Activated CD8-positive, alpha-beta memory T cell treated with anti-CD3 and anti-CD28 coated beads, Interleukin-2, amount 10 ng/mL, durations not matched to agents 7 days and 5 days (primary cell): ENCODE data around the gene ANKFY1. TPM values are rescaled to one million over a fixed set of nuclear protein-coding genes. Genes with fewer than 3 reads are reported as not detected.
"Not testable (repeated sequence)": the region's sequence is repeated elsewhere in the genome, so short reads cannot be mapped to it uniquely, and the experiment has no call there.

Experiments used
- ATAC-seq: fragments of 150-1000 bp; cut with Tn5 transposase; one replicate; pipeline ENCODE4 v1.10.0; 2021; ENCODE audit warnings: moderate library complexity
- CTCF ChIA-PET: fragments of 350-600 bp; sonication (Branson Sonifier 250); formaldehyde crosslinking; loops from one replicate; lab custom pipeline; 2021; ENCODE audit warnings: antibody characterized with exemption; lab: Charles Lee
- DNase-seq: peaks from one replicate; pipeline ENCODE4 v3.0.0-alpha.2; 2020
- H3K27ac Mint-ChIP-seq: one replicate; pipeline ENCODE4 v1.8.0; 2021; ENCODE audit warnings: mild to moderate bottlenecking, mixed read lengths
- H3K27me3 Mint-ChIP-seq: one replicate; pipeline ENCODE4 v1.8.0; 2021; ENCODE audit warnings: mixed read lengths
- H3K36me3 Mint-ChIP-seq: one replicate; pipeline ENCODE4 v1.8.0; 2021; ENCODE audit warnings: mild to moderate bottlenecking, mixed read lengths
- H3K4me1 Mint-ChIP-seq: one replicate; pipeline ENCODE4 v1.8.0; 2021; ENCODE audit warnings: mixed read lengths
- H3K4me3 Mint-ChIP-seq: one replicate; pipeline ENCODE4 v1.8.0; 2021; ENCODE audit warnings: mild to moderate bottlenecking, moderate library complexity, mixed read lengths
- H3K9me3 Mint-ChIP-seq: one replicate; pipeline ENCODE4 v1.8.0; 2022; ENCODE audit warnings: low read depth, mixed read lengths
- total RNA-seq, 2 experiments: library from RNA; stranded (reverse); gene quantifications; one replicate each; pipeline ENCODE4 v1.2.3, GENCODE V29; 2021

Gene ANKFY1
- total RNA-seq, 2 experiments from 2014 or later: 63.8 to 103 TPM

DNA sequence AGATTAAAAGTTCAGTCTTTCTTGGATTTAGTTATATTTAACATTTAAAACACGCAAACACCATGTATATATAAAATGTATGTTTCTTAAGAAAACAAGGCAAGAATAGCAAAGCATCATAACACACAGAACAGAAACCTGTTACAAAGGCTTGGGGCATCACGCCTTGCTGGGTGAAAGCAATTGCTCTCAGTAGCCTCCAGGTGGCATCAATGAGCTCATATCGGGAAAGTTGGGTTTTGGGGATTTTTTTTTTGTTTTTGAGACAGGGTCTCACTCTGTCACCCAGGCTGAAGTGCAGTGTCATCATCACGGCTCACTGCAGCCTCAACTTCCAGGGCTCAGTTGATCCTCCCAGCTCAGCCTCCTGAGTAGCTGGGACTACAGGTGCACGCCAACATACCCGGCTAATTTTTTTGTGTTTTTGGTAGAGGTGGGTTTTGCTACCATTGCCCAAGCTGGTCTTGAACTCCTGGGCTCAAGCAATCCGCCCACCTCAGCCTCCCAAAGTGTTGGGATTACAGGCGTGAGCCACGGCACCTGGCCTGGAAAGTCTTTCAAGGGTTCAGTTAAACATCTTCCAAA is 63.9 kb downstream of the ANKFY1 start:
- peaks cover 1% of the 10 kb centered on the region for H3K4me1 Mint-ChIP-seq

DNA sequence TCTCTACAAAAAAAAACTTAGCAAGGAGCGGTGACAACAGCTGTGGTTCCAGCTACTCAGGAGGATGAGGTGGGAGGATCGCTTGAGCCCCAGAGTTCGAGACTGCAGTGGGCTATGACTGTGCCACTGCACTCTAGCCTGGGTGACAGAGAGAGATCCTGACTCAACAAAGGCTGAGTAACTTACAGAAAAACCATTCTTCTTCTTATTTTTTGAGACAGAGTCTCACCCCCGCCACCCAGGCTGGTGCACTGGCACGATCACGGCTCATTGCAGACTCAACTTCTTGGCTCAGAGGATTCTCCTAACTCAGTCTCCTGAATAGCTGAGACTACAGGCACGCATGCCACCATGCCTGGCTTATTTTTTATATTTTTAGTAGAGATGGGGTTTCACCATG is 64.8 kb downstream of the ANKFY1 start:
- H3K27me3 Mint-ChIP-seq: no peaks in the 10 kb centered on the region
- peaks cover 31% of the 10 kb centered on the region for H3K36me3 Mint-ChIP-seq
- no peak overlapping the region for H3K27ac Mint-ChIP-seq

More for the DNA sequence above, 63.9 kb downstream of the ANKFY1 start:
- DNase-seq: no peak
- H3K27ac Mint-ChIP-seq: no peak overlapping the region
- H3K4me3 Mint-ChIP-seq: no peak overlapping the region
- H3K27me3 Mint-ChIP-seq: no peaks in the 10 kb centered on the region
- peaks cover 31% of the 10 kb centered on the region for H3K36me3 Mint-ChIP-seq
- CTCF ChIA-PET: interaction anchor here (0.6 to 3.2 kb wide), 40 partner anchors 9 to 1915 kb away, joined by 3 to 35 read pairs (median 4); no protein-coding TSS in a partner anchor
- H3K9me3 Mint-ChIP-seq: no peaks in the 10 kb centered on the region
- peak; percentile 55 for ATAC-seq

DNA sequence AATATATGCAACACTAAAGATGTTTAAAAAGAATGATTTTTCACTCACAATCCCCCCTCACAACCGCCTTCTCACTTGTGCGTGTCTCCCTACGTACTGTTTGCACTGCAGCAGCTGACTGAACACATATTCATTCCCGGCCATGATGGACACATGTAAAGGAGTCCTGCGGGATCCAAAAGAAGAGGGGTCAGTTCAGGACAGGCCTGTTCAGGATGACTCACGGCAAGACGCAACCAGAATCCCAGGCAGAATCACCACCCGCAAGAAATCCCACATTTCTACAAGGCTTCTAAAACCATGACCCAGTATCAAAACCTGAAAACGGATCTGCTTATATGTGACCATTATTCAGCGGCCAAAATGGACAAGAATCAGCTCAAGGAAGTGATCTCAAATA is 68.5 kb downstream of the ANKFY1 start:
- ATAC-seq: no peak
- H3K27ac Mint-ChIP-seq: no peak overlapping the region
- CTCF ChIA-PET: interaction anchor here (1.2 kb wide), 1 partner anchor 21 kb away, joined by 4 read pairs; no protein-coding TSS in a partner anchor

More for the DNA sequence above, 64.8 kb downstream of the ANKFY1 start:
- no peaks in the 10 kb centered on the region for H3K4me1 Mint-ChIP-seq
- no peaks in the 10 kb centered on the region for H3K9me3 Mint-ChIP-seq
- CTCF ChIA-PET: interaction anchor here (1.0 to 3.2 kb wide), 4 partner anchors 8 to 221 kb away, joined by 3 to 35 read pairs (median 6); no protein-coding TSS in a partner anchor
- ATAC-seq (no peak), DNase-seq (no peak)
- no peak overlapping the region for H3K4me3 Mint-ChIP-seq

DNA sequence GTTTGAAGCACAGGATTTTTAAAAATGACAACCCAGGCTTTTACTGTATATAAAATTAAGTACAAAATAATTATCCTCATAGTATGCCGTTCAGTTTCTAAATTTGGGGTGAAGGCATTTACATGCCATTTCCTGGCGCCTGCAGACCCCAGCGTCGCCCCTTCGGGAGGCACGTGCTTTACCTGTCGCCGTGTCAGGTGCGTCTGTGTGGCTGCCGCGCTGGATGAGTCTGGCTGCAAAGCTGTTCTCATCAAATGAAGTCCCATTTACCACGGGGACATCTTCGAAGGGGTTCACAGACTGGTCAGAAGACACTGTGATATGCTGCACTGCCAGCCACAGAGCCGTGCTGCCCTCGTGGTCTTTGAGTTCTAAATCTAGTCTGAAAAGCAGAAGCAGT is 69.0 kb downstream of the ANKFY1 start:
- Mint-ChIP-seq H3K27ac (no peak overlapping the region), H3K4me3 (no peak overlapping the region), H3K27me3 (no peaks in the 10 kb centered on the region), H3K9me3 (no peaks in the 10 kb centered on the region), H3K4me1 (no peaks in the 10 kb centered on the region), H3K36me3 (peaks cover 35% of the 10 kb centered on the region)
- ATAC-seq (no peak), DNase-seq (no peak)
- CTCF ChIA-PET: no interaction called here

More for the DNA sequence above, 68.5 kb downstream of the ANKFY1 start:
- Mint-ChIP-seq H3K27me3 (no peaks in the 10 kb centered on the region), H3K36me3 (peaks cover 35% of the 10 kb centered on the region), H3K4me1 (no peaks in the 10 kb centered on the region), H3K4me3 (no peak overlapping the region), H3K9me3 (no peaks in the 10 kb centered on the region)
- no peak for DNase-seq

DNA sequence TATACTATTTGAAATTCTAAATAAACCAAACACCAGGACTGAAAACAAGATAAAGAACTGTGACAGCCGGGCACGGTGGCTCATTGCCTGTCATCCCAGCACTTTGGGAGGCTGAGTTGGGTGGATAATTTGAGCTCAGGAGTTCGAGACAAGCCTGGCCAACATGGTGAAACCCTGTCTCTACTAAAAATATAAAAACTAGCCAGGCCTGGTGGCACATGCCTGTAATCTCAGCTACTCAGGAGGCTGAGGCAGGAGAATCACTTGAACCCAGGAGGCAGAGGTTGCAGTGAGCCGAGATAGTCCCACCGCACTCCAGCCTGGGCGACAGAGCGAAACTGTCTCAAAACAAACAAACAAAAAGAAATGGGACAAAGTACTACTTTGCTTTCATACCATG is 73.0 kb downstream of the ANKFY1 start:
- not testable (repeated sequence) for H3K9me3 Mint-ChIP-seq
- CTCF ChIA-PET: interaction anchor here (1.0 kb wide), 1 partner anchor 9 kb away, joined by 3 read pairs; no protein-coding TSS in a partner anchor

DNA sequence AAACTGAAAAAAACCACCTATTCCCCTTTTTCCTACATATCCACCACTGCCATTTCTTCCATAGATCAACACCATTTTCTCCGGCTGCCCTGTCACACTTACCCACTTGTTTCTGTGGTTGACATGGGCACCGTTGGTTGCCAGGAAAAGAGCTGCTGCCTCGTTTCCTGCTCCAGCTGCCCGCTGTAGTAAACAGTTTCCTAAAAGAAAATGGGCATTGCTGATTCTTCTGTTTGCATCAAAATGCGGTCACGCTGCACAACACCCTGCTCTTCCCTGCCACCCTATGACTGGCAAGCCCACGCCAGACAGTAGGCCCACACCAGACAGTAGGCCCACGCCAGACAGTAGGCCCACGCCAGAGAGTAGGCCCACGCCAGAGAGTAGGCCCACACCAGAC is 74.5 kb downstream of the ANKFY1 start:
- ATAC-seq (no peak), DNase-seq (no peak)
- H3K4me1 Mint-ChIP-seq: no peaks in the 10 kb centered on the region
- H3K4me3 Mint-ChIP-seq: no peak overlapping the region
- H3K27me3 Mint-ChIP-seq: no peaks in the 10 kb centered on the region
- CTCF ChIA-PET: interaction anchor here (2.8 kb wide), 1 partner anchor 11 kb away, joined by 12 read pairs; no protein-coding TSS in a partner anchor
- H3K27ac Mint-ChIP-seq: no peak overlapping the region
- H3K36me3 Mint-ChIP-seq: peaks cover 36% of the 10 kb centered on the region
- H3K9me3 Mint-ChIP-seq: no peaks in the 10 kb centered on the region

More for the DNA sequence above, 73.0 kb downstream of the ANKFY1 start:
- H3K4me3 Mint-ChIP-seq, ATAC-seq, H3K27ac Mint-ChIP-seq, H3K4me1 Mint-ChIP-seq, DNase-seq, H3K27me3 Mint-ChIP-seq: not testable (repeated sequence)
- peaks cover 49% of the 10 kb centered on the region for H3K36me3 Mint-ChIP-seq

DNA sequence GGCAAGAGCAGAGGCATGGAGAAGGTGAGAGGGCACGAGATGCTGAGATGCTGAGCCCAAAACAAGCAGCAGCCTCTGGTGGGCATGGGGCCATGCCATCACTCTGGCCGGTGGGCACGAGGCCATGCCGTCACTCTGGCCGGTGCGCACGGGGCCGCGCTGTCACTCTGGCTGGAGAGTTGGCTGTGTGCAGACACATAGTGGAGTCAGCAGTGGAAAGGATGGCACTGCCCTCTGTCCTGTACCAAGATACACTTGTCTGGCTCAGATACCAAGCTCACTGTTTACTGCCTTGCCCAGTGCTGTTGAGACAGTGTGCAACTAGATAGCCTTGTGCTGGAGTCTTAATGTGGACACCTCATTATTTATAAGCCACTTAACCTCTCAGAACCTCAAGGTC is 75.7 kb downstream of the ANKFY1 start:
- DNase-seq: no peak
- no peaks in the 10 kb centered on the region for H3K4me1 Mint-ChIP-seq
- ATAC-seq: no peak
- H3K4me3 Mint-ChIP-seq: no peak overlapping the region
- H3K27me3 Mint-ChIP-seq: no peaks in the 10 kb centered on the region
- CTCF ChIA-PET: interaction anchor here (0.7 to 2.8 kb wide), 2 partner anchors 10 to 12 kb away, joined by 3 to 12 read pairs; no protein-coding TSS in a partner anchor
- peaks cover 44% of the 10 kb centered on the region for H3K36me3 Mint-ChIP-seq
- H3K9me3 Mint-ChIP-seq: no peaks in the 10 kb centered on the region
- H3K27ac Mint-ChIP-seq: no peak overlapping the region

DNA sequence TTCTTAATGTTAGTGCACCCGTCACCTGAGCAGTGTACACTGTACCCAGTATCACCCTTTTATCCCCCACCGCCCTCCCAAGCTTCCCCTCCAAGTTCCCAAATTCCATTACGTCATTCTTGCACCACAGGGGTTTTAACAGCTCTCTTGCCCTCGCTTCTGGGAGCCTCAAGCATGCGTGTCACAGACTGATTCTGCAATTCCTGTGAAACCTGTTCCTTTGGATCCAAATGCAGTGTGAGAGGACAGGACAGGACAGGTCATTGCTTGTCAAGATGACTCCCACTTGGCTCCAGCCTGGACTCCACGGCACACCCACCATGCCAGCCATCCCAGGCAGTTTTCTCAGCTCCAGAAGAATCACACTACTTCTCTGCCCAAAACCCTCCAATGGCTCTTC is 76.7 kb downstream of the ANKFY1 start:
- CTCF ChIA-PET: interaction anchor here (0.7 to 2.8 kb wide), 2 partner anchors 11 to 13 kb away, joined by 3 to 12 read pairs; no protein-coding TSS in a partner anchor
- ATAC-seq: no peak
- H3K9me3 Mint-ChIP-seq: no peaks in the 10 kb centered on the region
- no peak overlapping the region for H3K27ac Mint-ChIP-seq
- H3K36me3 Mint-ChIP-seq: peaks cover 48% of the 10 kb centered on the region
- H3K4me3 Mint-ChIP-seq: no peak overlapping the region
- H3K4me1 Mint-ChIP-seq: no peaks in the 10 kb centered on the region
- no peak for DNase-seq
- H3K27me3 Mint-ChIP-seq: no peaks in the 10 kb centered on the region

DNA sequence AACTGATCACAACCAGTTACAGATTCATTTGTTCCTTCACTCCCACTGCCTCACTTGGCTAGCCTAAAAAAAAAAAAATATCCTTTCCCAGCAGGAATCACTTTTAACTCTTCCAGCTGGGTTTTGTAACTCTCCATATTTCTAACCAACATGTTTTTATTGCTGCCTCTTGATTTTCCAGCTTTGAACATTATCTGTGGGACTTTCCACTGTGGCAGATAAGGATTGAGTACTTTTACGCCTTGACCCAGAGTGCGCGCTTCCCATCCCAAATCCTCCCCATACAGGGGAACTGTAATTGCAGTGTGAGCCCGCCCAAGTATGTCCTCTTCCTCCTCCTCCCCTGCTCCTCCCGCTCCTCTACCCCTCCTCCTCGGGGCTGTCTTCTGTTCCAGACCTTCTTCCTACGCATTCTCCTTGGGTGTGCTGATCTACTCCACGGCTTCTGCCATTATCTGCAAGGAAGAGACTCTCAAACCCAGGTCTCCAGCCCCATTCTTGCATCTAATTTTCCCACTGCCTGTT is 77.4 kb downstream of the ANKFY1 start:
- no peak for ATAC-seq
- Mint-ChIP-seq H3K36me3 (peaks cover 50% of the 10 kb centered on the region), H3K27me3 (no peaks in the 10 kb centered on the region), H3K9me3 (no peaks in the 10 kb centered on the region), H3K27ac (no peak overlapping the region), H3K4me3 (no peak overlapping the region), H3K4me1 (no peaks in the 10 kb centered on the region)
- DNase-seq: no peak
- CTCF ChIA-PET: no interaction called here

DNA sequence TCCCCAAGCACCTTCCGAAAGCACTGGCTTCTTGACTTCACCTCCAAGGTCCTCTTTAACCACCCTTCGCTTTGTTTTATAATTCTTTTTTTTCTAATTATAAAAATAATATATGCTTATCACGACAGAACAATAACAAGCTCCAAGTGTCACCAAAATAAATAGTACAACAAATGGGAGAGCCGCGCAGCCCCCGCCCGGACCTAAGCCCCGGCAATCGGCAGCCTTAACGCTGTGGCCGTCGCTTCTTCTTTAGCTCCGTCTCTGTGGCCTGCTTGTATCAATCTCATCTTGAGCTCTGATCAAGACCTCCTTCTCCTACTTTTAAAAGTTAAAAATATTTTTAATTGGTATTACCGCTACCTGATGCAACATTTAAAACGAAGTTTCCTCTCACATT is 78.1 kb downstream of the ANKFY1 start:
- no peak overlapping the region for H3K4me3 Mint-ChIP-seq
- H3K27ac Mint-ChIP-seq: no peak overlapping the region
- H3K27me3 Mint-ChIP-seq: no peaks in the 10 kb centered on the region
- CTCF ChIA-PET: interaction anchor here (0.7 to 1.1 kb wide), 2 partner anchors 10 to 27 kb away, joined by 3 read pairs; no protein-coding TSS in a partner anchor
- H3K4me1 Mint-ChIP-seq: no peaks in the 10 kb centered on the region
- H3K9me3 Mint-ChIP-seq: no peaks in the 10 kb centered on the region
- DNase-seq (no peak), ATAC-seq (no peak)
- H3K36me3 Mint-ChIP-seq: peaks cover 54% of the 10 kb centered on the region

DNA sequence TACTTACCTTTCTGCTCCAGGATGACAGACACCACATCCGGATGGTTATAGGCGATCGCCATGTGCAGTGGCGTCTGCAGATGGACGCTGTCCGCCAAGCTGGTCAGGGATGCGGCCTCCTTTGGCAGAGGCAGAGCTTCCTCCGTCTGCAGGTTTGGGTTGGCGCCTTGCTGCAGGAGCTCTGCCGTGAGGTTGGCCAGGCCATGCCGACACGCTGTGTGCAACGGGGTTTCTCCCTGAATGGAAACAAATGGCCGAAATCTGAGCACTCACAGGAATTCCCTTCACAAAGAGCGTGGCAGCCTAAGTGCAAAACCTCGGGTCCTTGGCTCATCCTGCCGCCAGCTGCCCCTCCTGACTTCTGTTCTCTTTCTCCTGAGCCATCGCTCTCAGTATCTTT is 79.0 kb downstream of the ANKFY1 start:
- CTCF ChIA-PET: interaction anchor here (1.1 kb wide), 1 partner anchor 26 kb away, joined by 3 read pairs; no protein-coding TSS in a partner anchor
- Mint-ChIP-seq H3K4me3 (no peak overlapping the region), H3K36me3 (peaks cover 52% of the 10 kb centered on the region), H3K27ac (no peak overlapping the region), H3K27me3 (no peaks in the 10 kb centered on the region), H3K9me3 (no peaks in the 10 kb centered on the region), H3K4me1 (no peaks in the 10 kb centered on the region)
- no peak for ATAC-seq
- DNase-seq: no peak

DNA sequence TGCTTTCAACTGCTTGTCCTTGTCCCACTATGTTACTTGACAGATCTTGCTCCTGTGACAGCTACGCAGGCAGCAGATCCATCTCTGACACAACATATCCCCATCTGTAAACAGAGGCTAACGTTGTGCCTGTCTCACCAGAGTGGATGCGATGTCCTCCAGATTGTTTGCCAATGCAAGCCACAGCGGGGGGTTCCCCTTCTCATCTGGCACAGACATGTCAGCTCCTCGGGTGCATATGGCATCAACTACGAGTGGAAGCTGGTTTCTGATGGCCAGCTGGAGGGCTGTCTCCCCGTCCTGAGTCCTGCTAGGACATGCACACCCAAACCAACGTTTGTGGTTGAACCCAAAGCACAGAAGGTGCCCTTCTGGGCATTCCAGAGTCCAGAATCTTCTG is 81.7 kb downstream of the ANKFY1 start:
- Mint-ChIP-seq H3K27ac (no peak overlapping the region), H3K36me3 (peaks cover 60% of the 10 kb centered on the region), H3K4me1 (peaks cover 16% of the 10 kb centered on the region), H3K4me3 (no peak overlapping the region), H3K27me3 (no peaks in the 10 kb centered on the region), H3K9me3 (no peaks in the 10 kb centered on the region)
- CTCF ChIA-PET: no interaction called here
- DNase-seq: no peak
- no peak for ATAC-seq

DNA sequence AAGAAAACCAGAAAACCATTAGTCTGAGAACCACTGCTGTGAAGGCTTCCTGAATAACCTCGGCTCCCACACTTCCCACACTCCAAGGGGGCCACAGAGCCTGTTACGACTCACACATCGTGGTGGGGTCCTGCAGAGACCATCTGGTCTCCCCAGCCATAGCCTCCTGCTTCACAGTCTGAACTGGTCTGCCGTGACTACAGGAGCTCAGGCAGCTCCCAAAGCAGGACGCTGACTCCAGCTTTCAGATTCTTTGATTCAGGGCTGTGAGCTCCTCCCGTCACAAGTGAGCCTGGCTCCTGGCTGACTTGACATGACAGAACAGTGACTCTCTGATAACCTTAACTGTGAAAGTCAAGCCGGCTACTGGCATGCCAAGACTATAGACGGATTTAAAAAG is 83.0 kb downstream of the ANKFY1 start:
- H3K27me3 Mint-ChIP-seq: no peaks in the 10 kb centered on the region
- ATAC-seq (no peak), DNase-seq (no peak)
- H3K9me3 Mint-ChIP-seq: no peaks in the 10 kb centered on the region
- peaks cover 58% of the 10 kb centered on the region for H3K36me3 Mint-ChIP-seq
- H3K4me3 Mint-ChIP-seq: no peak overlapping the region
- peaks cover 29% of the 10 kb centered on the region for H3K4me1 Mint-ChIP-seq
- CTCF ChIA-PET: interaction anchor here (0.7 kb wide), 1 partner anchor 196 kb away, joined by 4 read pairs; no protein-coding TSS in a partner anchor
- no peak overlapping the region for H3K27ac Mint-ChIP-seq

DNA sequence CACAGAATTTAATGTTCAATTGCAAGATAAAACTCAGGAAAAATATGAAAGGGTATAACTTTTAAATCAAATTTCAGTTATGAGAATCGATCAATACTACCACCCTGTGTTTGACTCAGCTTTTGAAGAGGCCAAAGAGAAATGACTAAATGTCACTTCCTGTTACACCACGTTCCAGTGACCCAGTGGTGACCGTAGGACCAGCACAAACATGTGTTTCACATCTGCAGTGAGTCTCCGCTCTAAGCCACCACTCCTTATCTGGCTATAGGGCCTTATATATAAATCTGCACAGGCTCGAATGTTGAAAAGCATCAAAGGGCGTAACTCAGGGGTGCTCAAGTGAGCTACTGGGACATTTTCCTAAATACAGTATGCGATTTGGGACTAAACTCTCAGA is 84.7 kb downstream of the ANKFY1 start:
- H3K27ac Mint-ChIP-seq: no peak overlapping the region

More for the DNA sequence above, 84.7 kb downstream of the ANKFY1 start:
- DNase-seq: no peak
- Mint-ChIP-seq H3K4me3 (no peak overlapping the region), H3K36me3 (peaks cover 66% of the 10 kb centered on the region), H3K27me3 (no peaks in the 10 kb centered on the region), H3K9me3 (no peaks in the 10 kb centered on the region), H3K4me1 (peaks cover 42% of the 10 kb centered on the region)
- CTCF ChIA-PET: no interaction called here
- no peak for ATAC-seq
